VCaP (cell line): ENCODE measurements around the gene GPS2.
A peak's percentile ranks its signal among the peaks of the same experiment; 100 is the strongest.

ENCODE experiments used
- H3K27ac ChIP-seq: fragments of 450-650 bp; 2 replicates; pipeline ENCODE4 v1.5.1; 2017
- CTCF ChIP-seq: fragments of 450-650 bp; conservative IDR thresholded peaks from 2 replicates; pipeline ENCODE4 v1.5.1; 2017; ENCODE audit warnings: mild to moderate bottlenecking, moderate library complexity

The GPS2 gene

GRCh38 chr17:7313088-7313889 is 1.9 kb downstream of the GPS2 start:
- H3K27ac ChIP-seq = no peak overlapping the region
- TF ChIP-seq CTCF = no peak

GRCh38 chr17:7312432-7313087 is 2.6 kb downstream of the GPS2 start:
- TF ChIP-seq CTCF = no peak
- H3K27ac ChIP-seq = no peak overlapping the region

DNA sequence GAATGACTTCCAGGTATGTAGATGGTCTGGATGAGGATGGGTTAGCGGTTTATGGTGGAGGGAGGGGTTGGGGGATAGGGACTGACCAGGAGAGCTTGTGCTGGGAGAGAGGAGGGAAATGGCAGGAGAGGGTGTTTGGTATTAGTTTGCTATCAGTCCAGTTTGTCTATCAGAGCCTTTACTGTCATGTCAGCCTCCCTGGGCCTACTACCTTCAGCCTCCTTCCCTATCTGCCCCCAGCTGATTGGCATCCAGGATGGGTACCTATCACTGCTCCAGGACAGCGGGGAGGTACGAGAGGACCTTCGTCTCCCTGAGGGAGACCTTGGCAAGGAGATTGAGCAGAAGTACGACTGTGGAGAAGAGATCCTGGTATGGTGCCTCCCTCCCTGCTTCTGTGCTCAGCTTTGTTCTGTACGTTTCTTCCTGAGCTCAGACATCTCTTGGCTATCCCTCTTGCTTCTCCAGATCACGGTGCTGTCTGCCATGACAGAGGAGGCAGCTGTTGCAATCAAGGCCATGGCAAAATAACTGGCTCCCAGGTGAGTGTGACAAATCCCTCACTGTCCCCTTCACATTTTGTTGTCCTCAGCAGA is 4.0 kb downstream of the GPS2 start:
- no peak for TF ChIP-seq CTCF

GRCh38 chr17:7309628-7310027 is 5.5 kb downstream of the GPS2 start:
- peak overlapping the region; percentile 93; the same call in 1 of the 2 replicates for H3K27ac ChIP-seq
- TF ChIP-seq CTCF = no peak

More for the DNA sequence above, 4.0 kb downstream of the GPS2 start:
- H3K27ac ChIP-seq = no peak overlapping the region

GRCh38 chr17:7308625-7309433 is 6.3 kb downstream of the GPS2 start:
- no peak for TF ChIP-seq CTCF
- peak overlapping the region; percentile 93 for H3K27ac ChIP-seq

GRCh38 chr17:7307686-7308624 is 7.2 kb downstream of the GPS2 start:
- H3K27ac ChIP-seq = peak overlapping the region; percentile 93
- no peak for TF ChIP-seq CTCF
